CD4-positive, alpha-beta T cell treated with Interleukin-4 for 4 hours (primary cell): ENCODE measurements around the gene RSPH10B2.
"Not testable (repeated sequence)": the region's sequence is repeated elsewhere in the genome, so short reads cannot be mapped to it uniquely, and the experiment has no call there.

Source experiments
- DNase-seq: peaks from one replicate; pipeline ENCODE4 v3.0.0-alpha.2; 2020

RSPH10B2 gene

DNA sequence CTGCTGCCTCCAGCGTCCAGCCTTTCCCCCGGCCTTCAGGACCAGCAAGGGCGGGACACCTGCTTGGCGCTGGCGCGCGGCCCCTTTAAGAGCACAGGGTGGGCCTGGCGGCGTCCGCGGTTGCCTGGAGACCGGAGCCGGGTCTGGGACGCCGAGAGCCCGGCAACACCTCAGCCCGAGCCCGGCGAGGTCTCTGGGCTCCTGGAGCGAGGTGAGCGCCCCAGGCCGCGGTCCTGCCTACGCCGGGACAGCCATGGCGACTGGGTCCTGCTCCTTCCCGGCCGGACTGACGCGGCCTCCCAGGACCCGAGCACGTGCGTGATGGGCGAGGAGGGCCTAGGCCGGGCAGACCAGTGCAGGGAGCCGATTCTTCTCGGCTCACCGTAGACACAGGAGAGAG, at the start of gene RSPH10B2:
RSPH10B2 (plus strand) TSS at position 140 of the 400 bp plus-strand sequence. CDS start 3,575 bp downstream, outside the sequence.
- DNase-seq, result not testable (repeated sequence)

- DNase-seq, result no peak
Observed at GRCh38 chr7:6705959-6706665, 47.8 kb upstream of the RSPH10B2 start.

GRCh38 chr7:6706666-6707407, 47.1 kb upstream of the RSPH10B2 start, which contains the start of gene ZNF12:
TSS of gene ZNF12 (minus strand) at chr7:6706947. CDS start at chr7:6705173, 1,774 bp downstream.
- DNase-seq, result peak; percentile 95

DNA sequence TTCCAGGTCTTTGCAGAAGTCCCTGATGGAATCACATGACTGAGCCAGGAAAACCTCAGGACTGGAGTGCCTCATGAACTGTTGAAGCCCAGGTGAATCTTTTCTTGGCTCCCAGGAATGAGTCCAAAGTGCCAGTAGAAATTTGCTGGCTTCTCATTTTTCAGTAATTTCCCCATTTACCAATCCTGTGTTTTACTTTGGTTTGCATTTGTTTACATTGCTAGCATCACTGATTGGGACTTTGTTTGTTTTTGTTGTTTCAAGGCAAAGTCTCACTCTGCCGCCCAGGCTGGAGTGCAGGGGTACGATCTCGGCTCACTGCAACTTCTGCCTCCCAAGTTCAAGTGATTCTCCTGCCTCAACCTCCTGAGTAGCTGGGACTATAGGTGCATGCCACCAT, 45.6 kb upstream of the RSPH10B2 start:
- no peak for DNase-seq

DNA sequence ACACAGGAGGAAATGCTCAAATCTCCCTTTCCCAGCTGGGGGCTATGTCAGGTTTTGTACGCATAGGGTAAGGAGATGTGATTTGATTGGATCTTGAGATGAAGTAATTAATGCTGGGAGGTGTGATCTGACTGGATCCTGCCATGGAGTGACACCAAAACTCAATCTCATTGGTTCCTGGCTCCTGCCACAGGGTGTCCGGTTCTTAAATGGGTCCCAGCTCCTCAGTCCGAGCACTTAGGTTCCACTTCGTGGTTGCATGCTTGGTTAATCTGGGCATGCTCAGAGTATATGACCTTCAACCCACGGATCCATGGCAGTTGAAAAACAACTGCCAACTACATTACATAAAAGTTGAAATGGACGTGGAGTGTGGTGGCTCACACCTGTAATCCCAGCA, 44.1 kb upstream of the RSPH10B2 start:
- no peak for DNase-seq

DNA sequence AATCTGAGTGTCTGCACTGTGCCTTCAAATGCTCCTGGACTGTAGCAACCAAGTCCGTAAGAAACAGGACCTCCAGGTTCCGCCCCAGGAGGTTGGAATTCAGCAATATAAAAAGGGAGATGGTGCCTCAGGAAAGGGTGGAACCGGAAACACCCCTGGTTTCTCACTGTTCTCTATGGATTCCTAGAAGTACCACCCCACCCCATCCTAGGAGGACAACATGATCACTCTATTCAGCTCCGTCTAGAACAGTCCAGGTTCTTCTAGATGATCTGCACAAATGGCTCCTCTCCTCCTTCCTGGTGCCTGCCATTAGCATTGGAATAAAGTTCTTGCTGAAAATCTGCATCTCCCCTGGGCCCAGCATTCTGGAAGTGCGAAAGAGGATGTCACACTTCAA, 39.5 kb upstream of the RSPH10B2 start:
- DNase-seq, result no peak

DNA sequence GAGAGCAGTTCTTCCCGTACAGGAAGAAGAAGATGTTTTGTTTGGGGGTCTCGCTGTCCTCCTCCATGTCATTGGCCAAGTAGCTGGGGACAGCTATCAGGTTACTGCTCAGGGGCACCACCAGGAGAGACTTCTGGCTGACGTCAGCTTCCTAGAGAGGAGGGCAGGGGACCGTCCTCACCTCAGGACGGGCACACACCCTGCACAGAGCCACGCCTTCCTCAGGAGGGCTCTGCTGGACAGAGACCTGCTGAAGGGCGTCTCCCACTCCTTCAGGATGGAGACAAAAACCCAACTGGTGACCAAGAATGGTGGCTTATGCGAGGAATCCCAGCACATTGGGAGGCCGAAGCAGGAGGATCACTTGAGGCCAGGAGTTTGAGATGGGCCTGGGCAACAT, 38.0 kb upstream of the RSPH10B2 start:
- DNase-seq, result not testable (repeated sequence)

DNA sequence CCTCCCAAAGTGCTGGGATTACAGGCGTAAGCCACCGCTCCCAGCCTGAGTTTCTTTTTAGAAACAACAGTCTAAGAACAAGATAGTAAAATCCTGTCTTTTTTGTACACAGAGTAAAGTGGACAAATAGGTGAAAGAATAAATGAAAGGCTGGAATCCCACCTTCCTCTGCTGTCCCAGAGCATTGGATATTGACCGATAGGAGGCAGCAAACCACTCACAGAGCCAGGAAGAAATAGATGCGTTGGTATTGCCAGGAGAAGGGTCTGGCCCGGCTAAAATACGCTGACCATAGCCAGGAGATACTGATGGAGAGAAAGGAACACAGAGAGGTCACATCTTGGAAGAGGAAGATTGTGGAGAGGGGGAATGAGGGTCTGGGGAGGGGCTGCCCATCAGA, 35.8 kb upstream of the RSPH10B2 start:
- DNase-seq, result no peak

DNA sequence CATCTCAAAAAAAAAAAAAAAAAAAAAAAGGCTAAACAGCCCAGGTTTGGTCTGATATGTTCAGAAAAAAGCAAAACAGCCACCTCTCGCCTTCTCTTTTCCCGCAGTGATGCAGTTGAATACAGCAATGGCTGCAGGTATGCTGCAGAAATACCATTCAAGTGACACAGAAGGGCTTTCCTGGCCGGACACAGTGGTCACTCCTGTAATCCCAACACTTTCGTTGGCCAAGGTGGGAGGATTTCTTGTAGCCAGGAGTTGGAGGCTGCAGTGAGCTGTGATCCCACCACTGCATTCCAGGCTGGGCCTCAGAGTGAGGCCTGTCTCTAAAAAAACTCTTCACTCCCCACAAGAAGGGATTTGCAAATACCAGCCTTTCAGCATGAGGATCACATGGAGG, 29.6 kb upstream of the RSPH10B2 start:
- not testable (repeated sequence) for DNase-seq

- no peak for DNase-seq
Observed at GRCh38 chr7:6725003-6725402, 28.9 kb upstream of the RSPH10B2 start.

- not testable (repeated sequence) for DNase-seq
Observed at GRCh38 chr7:6726341-6726740, 27.6 kb upstream of the RSPH10B2 start.

DNA sequence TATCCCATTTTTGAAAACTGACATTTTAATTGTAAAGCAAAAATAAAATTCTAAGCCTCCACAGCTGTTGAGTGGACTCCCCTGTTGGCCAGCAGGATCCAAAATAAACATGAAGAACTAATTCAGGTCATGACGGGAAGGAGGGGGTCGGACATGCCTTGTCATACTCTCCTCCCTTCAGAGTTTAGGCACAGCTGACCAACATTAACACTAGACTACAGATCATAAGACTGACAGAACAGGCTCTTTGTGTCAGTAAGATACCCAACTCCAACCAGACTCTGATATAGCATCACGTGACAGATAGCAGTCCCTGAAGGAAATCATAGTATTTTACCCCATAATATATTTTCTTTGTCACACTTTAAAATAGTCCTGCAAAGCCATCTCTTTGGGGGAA, 26.2 kb upstream of the RSPH10B2 start:
- no peak for DNase-seq

- not testable (repeated sequence) for DNase-seq
Observed at GRCh38 chr7:6728893-6729491, 24.9 kb upstream of the RSPH10B2 start.

GRCh38 chr7:6729492-6730342, 24.2 kb upstream of the RSPH10B2 start:
- DNase-seq, result peak; percentile 84

DNA sequence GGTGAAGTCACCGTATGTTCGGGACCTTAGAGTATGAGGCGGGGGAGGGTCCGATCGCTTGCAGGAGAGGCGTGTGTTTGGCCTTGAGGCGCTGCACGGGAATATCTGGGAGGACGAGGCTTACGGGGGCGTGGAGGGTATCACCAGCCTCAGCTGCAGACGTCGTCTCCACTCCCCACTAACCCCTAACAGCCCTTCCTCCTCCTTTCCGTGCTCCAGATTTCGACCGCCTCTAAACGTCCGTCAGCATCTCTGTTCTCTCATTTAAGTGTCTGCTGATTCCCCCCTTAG, 23.6 kb upstream of the RSPH10B2 start:
- no peak for DNase-seq

GRCh38 chr7:6738415-6738814, 15.5 kb upstream of the RSPH10B2 start:
- not testable (repeated sequence) for DNase-seq

DNA sequence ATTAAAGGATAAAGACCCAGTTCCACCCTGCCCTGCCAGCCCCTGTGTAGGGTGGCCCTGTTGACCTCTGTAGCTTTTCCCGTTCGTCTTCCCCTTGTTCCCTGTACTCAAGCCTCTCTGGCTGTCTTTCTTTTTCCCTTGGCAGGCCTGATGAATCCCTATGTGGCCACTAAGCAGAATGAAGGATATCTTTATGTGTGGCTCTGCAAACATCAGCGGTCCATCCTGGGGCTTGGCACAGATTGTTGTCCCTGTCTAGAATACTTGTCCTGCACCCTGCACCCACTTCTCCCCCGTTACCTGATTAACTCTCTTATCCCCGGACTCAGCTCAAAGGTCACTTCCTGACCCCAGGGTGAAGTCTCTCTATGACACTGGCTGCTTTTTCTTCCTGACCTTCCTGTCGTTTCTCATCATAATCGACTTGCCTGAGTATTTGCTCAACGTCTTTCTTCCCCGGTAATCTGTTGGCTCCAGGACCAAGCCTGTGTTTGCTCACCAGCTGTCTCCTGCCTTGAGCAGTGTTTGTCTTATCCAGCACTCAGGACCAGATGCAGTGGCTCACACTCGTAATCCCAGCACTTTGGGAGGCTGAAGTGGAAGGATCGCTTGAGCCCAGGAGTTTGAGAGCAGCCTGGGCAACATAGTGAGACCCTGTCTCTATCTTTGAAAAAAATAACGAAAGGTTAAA, 9.3 kb upstream of the RSPH10B2 start:
- DNase-seq, result not testable (repeated sequence)

DNA sequence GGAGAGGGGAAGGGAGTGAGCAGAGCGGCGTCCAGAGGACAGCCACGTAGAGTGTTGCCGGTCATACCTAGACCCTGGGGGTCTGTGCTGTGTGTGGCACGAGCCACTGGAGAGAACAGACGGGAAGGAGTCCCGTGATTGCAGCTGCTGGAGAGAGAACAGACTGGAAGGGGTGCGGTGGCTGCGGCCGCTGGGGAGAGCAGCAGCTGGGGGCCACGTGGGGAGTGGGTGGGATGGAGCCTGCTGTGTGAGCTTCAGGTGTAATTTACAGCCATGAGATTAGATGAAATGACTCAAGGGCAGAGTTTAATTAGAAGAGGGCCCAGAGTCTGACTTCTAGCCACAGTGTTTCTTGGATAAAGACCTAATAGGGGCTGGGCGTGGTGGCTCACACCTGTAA, 4.6 kb upstream of the RSPH10B2 start:
- not testable (repeated sequence) for DNase-seq

DNA sequence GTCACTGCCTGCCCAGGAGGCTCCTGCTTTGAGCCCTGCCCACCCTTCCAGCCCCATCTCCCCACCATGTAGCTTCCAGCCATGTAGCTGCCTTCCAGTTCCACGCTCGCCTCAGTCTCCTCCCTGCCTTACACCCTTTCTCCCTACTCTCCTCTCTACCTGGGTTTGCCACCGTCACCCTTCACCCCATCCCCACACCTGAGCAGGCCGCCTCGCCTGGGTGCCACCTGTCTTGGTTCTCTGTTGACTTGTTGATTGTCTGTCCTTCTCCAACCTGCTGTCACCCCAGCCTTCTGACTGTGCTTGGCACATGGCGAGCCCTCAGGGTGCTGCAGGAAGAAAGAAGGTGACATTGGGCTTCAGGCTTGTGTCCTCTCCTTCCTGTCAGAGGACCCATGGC, 3.7 kb upstream of the RSPH10B2 start:
- DNase-seq, result not testable (repeated sequence)

- DNase-seq, result not testable (repeated sequence)
Observed at GRCh38 chr7:6761186-6761585, 7.3 kb downstream of the RSPH10B2 start.

DNA sequence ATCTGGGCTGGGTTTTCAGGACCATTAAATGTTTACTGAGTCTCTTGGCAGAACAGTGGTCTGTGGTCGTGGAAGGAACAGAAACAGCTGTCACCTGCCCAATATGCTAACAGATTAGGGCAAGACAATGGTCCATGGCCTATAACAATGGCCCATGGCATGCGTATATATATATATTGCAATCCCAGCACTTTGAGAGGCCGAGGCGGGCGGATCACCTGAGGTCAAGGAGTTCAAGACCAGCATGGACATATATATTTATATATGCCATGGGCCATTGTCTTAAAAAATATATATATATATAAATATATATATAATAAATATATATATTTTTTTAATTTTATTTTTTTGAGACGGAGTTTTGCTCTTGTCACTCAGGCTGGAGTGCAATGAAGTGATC, 27.7 kb downstream of the RSPH10B2 start:
- not testable (repeated sequence) for DNase-seq

DNA sequence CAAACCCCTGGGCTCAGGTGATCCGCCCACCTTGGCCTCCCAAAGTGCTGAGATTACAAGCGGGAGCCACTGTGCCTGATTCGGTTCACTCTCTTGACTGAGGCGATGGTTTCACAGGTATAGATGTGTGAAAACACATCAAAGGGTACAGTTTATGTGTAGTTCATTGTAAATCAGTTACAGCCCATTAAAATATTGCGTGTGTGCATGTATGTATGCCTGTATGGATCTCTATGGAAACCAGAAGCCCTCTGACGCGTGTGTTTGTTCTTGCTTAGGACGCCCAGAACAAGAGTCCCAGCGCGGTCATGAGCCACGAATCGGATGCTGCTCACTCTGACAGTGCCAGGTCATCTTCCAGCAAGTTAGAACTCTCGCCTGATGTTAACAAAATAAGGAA, 35.5 kb downstream of the RSPH10B2 start:
- not testable (repeated sequence) for DNase-seq
